Kidney epithelial cell (primary cell): Measurements from ENCODE around the gene MARVELD2. TPM values are rescaled to one million over a fixed set of nuclear protein-coding genes. Genes with fewer than 3 reads are reported as not detected.
"Not testable (repeated sequence)": the region's sequence is repeated elsewhere in the genome, so short reads cannot be mapped to it uniquely, and the experiment has no call there.

Source experiments
- DNase-seq: peaks from one replicate; pipeline ENCODE4 v3.0.0-alpha.2; 2010; ENCODE audit warnings: low read depth
- H3K27me3 ChIP-seq: 2 replicates; pipeline ENCODE4 v1.6.0; 2011; ENCODE audit warnings: low read length; ENCODE audit not compliant: control insufficient read depth, insufficient read depth
- H3K36me3 ChIP-seq: 2 replicates; pipeline ENCODE4 v1.5.1; 2011; ENCODE audit warnings: low read length; ENCODE audit not compliant: control insufficient read depth, insufficient read depth
- H3K4me3 ChIP-seq: 2 replicates; pipeline ENCODE4 v1.5.1; 2011; ENCODE audit warnings: low read depth, mild to moderate bottlenecking, control low read depth, low read length
- total RNA-seq: library from RNA; depleted of rRNA; stranded (reverse); fragments of >200 nt; gene quantifications from 2 replicates; pipeline ENCODE4 v1.2.3, GENCODE V29; 2015
- TF ChIP-seq, protein P1 (sequence below): IDR thresholded peaks from 2 replicates; pipeline ENCODE4 v1.5.1; 2011; ENCODE audit warnings: mild to moderate bottlenecking, moderate library complexity, low read length, control low read depth, inconsistent platforms; ENCODE audit not compliant: insufficient read depth, poor library complexity, severe bottlenecking

MARVELD2 gene
- total RNA-seq, 1 donor from 2014 or later = 27.6 TPM

DNA sequence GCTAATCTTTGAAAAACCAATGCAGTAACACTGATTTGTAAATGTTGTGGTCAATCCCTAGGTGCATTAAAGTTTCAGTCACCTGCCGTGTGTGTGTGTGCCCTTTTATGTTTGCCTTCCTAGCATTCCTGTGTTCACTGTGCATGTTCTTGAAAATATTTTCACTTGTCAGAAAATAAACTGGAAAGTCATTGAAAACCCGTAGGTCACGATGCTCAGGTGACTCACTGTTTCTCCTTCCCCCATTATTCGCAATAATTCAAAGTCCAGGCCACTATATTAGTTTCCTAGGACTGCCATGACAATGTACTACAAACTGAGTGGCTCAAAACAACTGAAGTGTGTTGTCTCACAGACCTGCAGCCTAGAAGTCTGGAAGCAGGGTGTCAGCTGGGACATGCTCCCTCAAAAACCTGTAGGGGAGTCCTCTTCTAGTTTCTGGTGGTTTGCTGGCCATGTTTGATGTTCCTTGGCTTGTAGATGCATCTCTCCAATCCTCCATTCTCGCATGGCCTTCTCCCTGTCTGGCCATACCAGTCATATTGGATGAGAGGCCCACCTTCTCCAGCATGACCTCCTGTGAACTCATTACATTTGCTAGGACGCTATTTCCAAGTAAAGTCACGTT is 29.3 kb downstream of the MARVELD2 start:
- Histone ChIP-seq H3K27me3 (no peaks in the 10 kb centered on the region), H3K36me3 (no peaks in the 10 kb centered on the region), H3K4me3 (no peak overlapping the region)
- TF ChIP-seq, protein P1, sequence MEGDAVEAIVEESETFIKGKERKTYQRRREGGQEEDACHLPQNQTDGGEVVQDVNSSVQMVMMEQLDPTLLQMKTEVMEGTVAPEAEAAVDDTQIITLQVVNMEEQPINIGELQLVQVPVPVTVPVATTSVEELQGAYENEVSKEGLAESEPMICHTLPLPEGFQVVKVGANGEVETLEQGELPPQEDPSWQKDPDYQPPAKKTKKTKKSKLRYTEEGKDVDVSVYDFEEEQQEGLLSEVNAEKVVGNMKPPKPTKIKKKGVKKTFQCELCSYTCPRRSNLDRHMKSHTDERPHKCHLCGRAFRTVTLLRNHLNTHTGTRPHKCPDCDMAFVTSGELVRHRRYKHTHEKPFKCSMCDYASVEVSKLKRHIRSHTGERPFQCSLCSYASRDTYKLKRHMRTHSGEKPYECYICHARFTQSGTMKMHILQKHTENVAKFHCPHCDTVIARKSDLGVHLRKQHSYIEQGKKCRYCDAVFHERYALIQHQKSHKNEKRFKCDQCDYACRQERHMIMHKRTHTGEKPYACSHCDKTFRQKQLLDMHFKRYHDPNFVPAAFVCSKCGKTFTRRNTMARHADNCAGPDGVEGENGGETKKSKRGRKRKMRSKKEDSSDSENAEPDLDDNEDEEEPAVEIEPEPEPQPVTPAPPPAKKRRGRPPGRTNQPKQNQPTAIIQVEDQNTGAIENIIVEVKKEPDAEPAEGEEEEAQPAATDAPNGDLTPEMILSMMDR = no peak
- DNase-seq = peak; percentile 56

DNA sequence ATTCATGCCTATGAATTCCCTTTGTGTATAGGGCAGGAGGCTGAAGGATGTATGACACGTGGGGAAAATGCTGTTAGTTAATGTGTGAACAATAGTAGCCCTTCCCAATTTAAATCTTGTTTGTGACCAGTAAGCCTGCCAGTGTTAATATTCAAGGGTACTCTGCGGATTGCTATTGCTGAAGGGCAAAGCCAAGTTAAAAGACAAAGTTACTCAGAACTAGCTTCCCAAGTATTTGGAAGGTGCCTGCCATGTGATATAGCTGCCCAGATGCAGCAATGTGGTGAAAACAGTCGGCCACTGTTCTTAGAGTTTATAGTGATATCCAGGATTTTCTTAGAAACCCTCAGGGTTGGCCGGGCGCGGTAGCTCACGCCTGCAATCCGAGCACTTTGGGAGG is 34.6 kb downstream of the MARVELD2 start:
- DNase-seq = no peak
- Histone ChIP-seq H3K27me3 (no peaks in the 10 kb centered on the region), H3K36me3 (no peaks in the 10 kb centered on the region), H3K4me3 (no peak overlapping the region)
- TF ChIP-seq, protein P1 = no peak

DNA sequence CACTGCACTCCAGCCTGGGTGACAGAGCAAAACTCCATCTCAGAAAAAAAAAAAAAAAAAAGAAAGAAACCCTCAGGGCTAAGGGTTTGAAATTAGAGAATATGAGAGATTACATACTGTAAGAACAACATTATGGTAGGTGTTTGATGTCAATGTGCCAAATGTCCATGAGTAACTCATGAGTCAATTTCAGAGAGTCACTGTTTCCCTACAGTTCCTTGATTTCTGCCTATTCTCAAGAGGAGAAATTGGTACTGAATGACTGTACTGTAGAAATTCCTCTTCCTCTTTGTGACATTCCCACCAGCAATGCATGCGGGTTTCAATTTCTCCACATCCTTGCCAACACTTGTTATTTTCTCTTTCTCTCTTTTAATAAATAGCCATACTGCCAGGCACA is 35.2 kb downstream of the MARVELD2 start:
- H3K4me3 ChIP-seq = no peak overlapping the region
- DNase-seq = peak; percentile 71
- H3K36me3 ChIP-seq = no peaks in the 10 kb centered on the region
- TF ChIP-seq, protein P1 = no peak
- H3K27me3 ChIP-seq = no peaks in the 10 kb centered on the region

DNA sequence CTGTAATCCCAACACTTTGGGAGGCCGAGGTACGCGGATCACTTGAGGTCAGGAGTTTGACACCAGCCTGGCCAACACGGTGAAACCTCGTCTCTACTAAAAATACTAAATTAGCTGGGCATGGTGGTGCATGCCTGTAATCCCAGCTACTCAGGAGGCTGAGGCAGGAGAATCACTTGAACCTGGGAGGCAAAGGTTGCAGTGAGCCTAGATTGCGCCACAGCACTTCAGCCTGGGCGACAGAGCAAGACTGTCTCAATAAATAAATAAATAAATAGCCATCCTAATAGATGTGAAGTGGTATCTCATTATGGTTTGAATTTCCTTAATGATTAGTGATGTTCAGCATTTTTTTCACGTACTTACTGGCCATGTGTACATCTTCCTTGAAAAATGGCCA is 35.6 kb downstream of the MARVELD2 start:
- H3K36me3 ChIP-seq, DNase-seq, H3K4me3 ChIP-seq, H3K27me3 ChIP-seq: not testable (repeated sequence)

DNA sequence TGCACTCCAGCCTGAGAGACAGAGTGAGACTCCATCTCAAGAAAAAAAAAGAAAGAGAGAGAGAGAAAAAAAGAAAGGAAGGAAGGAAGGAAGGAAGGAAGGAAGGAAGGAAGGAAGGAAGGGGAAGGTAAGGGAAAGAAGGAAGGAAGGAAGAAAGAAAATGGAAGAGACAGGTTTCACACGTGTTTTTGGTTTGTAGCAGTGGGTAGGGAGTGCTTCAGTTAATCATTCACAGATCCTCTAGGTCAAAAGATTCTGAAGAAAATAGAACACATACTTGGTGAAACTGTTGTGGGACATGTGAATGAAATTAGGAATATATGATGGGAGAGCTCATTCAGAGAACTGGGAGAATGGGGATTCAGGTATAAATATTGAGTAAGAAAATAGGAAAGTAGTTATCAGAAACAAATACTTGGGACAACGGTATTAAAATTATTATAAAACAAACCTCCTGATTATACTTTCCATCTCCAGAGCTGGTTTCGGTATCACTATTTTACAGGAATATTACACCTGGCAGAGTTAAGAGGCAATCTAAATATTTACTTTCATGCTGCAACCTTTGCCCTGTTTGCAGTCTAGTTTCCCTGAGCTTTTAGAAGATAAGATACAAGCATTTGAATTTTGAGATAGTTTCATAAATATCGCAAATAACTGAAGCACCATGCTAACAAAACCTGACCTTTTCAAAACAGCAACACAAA is 37.2 kb downstream of the MARVELD2 start:
- Histone ChIP-seq H3K4me3 (no peak overlapping the region), H3K36me3 (no peaks in the 10 kb centered on the region), H3K27me3 (no peaks in the 10 kb centered on the region)
- TF ChIP-seq, protein P1 = no peak
- DNase-seq = no peak

DNA sequence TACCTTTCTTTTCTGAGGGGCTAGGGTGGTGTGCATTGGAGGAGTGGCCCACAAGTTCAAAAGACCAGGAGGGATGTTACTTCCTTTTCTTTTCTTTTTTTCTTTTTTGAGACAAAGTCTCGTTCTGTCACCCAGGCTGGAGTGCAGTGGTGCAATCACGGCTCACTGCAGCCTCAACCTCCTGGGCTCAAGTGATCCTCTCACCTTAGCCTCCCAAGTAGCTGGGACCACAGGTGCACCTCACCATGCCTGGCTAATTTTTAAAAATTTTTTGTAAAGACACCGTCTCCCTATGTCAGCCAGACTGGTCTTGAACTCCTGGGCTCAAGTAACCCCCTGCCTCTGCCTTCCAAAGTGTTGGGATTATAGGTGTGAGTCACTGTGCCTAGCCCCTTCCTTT is 38.6 kb downstream of the MARVELD2 start:
- H3K4me3 ChIP-seq, DNase-seq, H3K36me3 ChIP-seq: not testable (repeated sequence)

More for the DNA sequence above, 38.6 kb downstream of the MARVELD2 start:
- H3K27me3 ChIP-seq = not testable (repeated sequence)
